GM21619 (cell line): ENCODE results near the gene SLC35A5.

Experiments
- ATAC-seq: cut with Tn5 transposase; IDR thresholded peaks from one replicate; pipeline ENCODE4 v1.9.1; 2021; ENCODE audit not compliant: unreplicated experiment

SLC35A5 gene

DNA sequence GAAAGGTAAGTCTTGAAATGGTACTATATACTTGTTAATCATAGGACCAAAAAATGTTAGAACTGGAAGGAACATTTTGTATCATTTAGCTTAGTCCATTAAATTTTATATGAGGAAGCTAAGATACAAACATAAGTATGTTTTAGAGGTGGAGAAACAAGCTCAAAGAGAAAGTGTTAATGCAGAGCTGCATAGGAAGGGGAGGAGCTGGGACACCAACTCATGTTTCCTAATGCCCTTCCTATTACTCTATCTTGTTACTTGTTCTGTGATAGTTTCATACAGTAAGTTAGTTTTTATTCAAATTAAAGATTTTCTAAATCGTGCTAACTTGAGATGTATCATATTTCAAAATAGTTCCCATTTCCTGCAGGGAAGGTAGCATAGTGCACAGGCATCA lies 7.4 kb downstream of the SLC35A5 start:
- ATAC-seq, result no peak

- no peak for ATAC-seq
Observed at GRCh38 chr3:112572701-112573100, 10.9 kb downstream of the SLC35A5 start.

DNA sequence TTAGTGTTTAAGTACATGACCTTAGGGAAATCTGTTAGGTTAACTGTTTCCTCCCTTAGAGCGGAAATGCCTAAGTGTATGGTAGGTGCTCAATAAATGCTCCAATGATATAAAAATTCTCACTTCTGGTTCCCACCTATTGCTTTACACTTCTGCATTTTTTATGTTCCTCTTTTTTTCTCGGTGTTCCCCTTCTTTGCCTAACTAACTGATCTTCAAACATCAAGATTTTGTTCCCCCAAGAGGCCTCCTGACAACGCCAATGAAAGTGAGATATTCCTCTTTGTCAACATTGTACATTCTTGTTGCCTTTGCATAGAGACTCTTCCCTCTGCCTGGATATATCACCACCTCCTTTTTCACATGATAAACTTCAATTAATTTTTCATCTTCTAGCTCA lies 17.4 kb downstream of the SLC35A5 start:
- no peak for ATAC-seq

DNA sequence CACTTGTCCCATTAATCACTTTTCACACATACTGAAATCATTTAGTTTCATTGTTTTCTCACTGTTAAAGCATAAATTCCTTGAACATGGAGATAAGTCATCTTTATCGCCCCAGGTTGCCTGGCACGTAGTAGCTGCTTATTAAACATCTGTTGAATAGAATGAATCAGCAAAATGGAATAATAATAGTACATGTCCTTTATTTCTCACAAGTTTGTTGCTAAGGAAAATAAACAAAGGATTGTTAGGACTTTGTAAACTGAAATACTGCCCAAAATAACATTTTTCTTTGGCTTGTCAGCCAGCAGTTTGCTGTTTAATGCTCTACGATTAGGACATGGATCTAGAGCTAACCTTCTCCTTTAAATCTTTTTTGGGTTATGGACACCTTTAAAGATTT lies 17.9 kb downstream of the SLC35A5 start:
- no peak for ATAC-seq

- ATAC-seq, result no peak
Observed at GRCh38 chr3:112582244-112582874, 20.5 kb downstream of the SLC35A5 start.

DNA sequence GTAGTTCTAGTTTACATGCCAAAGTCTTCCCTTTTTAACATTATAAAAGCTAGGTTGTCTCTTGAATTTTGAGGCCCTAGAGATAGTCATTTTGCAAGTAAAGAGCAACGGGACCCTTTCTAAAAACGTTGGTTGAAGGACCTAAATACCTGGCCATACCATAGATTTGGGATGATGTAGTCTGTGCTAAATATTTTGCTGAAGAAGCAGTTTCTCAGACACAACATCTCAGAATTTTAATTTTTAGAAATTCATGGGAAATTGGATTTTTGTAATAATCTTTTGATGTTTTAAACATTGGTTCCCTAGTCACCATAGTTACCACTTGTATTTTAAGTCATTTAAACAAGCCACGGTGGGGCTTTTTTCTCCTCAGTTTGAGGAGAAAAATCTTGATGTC lies 21.3 kb downstream of the SLC35A5 start:
- no peak for ATAC-seq

DNA sequence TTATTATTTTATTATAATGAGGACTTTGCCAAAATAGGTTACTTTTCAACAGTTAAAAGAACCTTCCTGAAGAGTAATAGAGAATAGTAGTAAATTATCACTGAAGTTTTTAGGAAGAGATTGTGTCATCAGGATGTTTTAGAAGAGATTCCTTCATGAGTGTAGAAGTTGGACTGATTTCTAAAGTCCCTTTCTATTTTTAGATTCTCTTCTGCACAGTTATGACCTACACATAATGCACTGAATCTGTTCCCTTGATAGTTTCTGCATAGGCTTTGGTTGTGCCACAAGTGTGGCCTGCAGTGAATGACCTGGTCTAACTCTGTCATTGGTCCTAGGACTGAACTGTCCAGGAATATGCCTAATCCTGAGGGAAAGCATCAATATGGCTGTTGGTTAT lies 23.9 kb downstream of the SLC35A5 start:
- no peak for ATAC-seq

- no peak for ATAC-seq
Observed at GRCh38 chr3:112587336-112587735, 25.5 kb downstream of the SLC35A5 start.

DNA sequence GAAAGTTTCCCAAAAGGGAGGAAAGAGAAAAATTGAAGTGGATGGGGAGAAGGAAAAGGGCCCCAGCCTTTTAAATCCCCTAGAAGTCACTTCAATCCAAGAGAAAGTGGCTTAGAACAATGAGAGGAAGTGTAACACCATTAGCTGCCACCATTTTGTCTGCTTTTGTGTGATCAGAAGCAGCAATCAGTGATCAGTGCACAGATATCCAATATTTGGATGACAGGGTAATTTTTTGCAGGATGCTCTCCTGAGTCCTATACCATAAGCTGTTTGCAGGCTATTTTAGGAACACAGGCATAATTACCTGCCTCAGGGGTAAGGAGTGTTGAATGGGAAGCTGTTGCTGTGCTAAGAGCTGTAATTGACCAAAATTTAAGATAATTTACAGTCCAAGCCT lies 31.4 kb downstream of the SLC35A5 start:
- ATAC-seq, result no peak

- ATAC-seq, result no peak
Observed at GRCh38 chr3:112594856-112595255, 33.0 kb downstream of the SLC35A5 start.

GRCh38 chr3:112597945-112598344 lies 36.1 kb downstream of the SLC35A5 start:
- no peak for ATAC-seq

GRCh38 chr3:112598731-112599130 lies 36.9 kb downstream of the SLC35A5 start:
- ATAC-seq, result no peak

GRCh38 chr3:112602217-112602838 lies 40.5 kb downstream of the SLC35A5 start:
- peak; percentile 92 for ATAC-seq

GRCh38 chr3:112604536-112604935 lies 42.7 kb downstream of the SLC35A5 start:
- no peak for ATAC-seq

DNA sequence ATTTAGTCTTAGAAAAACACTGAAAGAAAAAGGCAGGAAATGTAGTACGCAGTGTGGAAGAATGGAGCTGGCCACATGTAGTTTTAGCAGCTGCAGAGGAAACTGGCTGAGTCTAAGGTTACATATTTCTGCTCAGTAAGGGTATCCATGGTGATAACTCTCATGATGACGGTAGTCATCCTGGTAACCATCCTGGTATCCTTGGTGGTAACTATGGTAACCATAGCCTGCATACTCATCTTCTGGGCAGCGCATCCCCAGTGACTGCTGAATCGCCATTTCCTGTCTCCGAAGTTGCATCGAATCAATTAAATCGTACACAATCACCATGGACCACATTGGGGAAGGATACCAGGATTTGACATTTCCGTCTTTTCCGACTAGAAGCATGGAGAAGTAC lies 43.4 kb downstream of the SLC35A5 start:
- no peak for ATAC-seq

GRCh38 chr3:112606098-112606497 lies 44.3 kb downstream of the SLC35A5 start:
- ATAC-seq, result no peak

GRCh38 chr3:112607863-112608262 lies 46.0 kb downstream of the SLC35A5 start:
- no peak for ATAC-seq

GRCh38 chr3:112610121-112610520 lies 48.3 kb downstream of the SLC35A5 start:
- ATAC-seq, result no peak

DNA sequence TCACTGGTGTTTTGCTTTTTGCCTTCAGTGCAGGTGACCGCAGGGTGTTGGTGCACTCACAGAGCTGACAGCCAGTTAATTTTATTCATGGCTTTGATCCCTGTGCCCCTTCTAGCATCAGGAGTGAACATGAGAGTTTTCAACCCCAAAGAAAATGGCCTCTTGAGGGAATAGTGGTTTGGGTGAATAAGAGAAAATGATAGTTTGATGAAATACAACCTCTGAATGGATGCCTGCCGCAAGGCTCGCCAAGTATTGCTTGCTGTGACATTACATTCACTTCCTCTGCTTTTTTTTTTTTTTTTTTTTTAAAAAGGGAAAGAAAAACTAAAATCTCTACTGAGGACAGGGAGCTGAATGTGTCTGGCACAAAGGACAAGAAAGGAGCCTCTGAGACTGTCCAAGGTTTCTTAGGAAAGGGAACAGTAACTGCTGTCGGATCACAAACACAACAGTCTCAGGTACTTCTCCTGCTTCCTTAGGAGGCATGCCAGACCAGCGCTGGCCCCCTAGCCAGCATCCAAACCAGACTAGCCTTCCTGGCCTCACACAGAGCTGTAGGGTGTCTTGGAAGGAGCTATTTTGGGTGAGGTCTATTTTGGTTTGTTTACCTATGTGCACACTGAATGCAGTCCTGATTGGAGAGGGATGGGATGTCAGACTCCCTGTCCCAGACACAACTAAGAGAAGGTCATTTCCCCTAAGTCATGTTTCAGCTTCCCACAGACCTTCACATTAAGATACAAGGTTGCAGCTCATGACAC lies 50.1 kb downstream of the SLC35A5 start:
- ATAC-seq, result no peak

DNA sequence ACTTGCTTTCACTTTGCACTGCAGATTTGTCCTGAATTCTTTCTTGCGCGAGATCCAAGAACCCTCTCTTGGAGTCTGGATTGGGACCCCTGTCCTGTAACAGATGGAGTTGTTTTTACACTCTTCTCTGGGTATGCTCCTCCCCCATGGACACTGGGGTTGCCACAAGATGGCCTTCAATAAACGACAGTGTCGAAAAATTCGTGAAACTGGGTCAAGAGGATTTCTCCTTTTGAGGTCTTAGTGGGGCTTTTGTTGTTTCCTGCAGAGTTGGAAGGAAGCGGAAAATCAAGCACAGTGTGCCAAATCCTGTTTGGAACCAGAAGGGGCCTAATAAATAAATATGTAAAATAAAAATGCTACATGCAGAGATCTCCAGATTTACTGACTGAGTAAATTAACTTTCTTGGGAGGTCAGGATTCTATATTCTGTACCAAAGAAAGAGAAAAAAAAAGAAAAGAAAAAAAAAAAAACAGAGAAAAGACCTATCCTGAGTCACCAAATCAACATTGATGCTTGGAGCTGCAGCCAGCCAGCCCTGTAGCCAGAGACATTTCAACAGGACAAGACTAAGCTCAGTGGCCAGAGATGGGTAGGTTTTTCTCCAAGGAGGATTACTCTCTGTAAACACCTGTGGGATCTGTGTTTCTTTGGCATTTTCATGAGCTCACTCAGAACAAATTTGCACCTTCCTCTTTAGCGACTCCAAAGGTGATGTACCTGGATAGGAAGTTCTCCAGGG lies 54.3 kb downstream of the SLC35A5 start:
- ATAC-seq, result no peak

DNA sequence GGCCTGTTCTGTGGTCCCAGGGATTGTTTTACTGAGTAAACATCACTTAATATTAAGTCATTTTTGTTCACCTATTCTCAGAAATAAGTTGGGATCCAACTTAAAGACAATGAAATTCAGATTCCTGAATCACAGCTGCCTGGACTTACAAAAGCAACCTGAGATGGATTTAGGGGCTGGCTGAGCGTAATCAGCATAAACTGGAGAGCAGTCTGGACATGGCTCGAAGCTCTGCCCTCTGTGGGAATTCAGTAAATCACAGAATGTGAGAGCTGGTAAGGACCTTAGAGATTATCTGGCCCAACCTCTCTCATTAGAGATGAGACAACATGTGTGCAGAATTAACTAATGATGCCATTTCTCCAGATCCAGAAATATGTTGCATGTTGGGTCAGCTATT lies 55.4 kb downstream of the SLC35A5 start:
- ATAC-seq, result no peak

DNA sequence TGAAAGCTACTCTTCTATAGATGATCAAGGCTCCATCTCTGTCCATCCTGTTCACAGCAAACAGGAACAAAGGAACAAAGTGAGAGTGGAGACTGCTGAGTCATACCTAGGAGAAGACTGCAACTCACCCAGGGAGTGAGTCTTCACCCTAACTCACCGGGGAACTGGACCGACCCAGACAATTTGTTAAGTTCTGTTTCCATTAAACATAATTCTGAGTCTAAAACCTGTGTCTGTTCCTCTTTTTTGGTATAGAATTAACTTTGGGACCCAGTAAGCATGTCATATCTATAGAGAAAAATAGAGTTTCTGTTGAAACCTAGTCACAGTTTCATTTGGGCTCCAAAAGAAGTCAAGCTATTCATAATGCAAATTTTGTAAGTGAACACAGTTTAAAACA lies 57.5 kb downstream of the SLC35A5 start:
- no peak for ATAC-seq
